Subcutaneous adipose tissue (tissue), 4 donors: ENCODE measurements around the gene SKP1. TPM values are rescaled to one million over a fixed set of nuclear protein-coding genes. Genes with fewer than 3 reads are reported as not detected.

ENCODE experiments used
- CTCF ChIP-seq: fragments of 450-650 bp; IDR thresholded peaks from one replicate; pipeline ENCODE4 v1.5.1; 2016; ENCODE audit warnings: low read depth, mild to moderate bottlenecking, control low read depth, antibody characterized with exemption, moderate library complexity
- total RNA-seq, 4 donors: library from RNA; depleted of rRNA; stranded (reverse); fragments of >200 nt; gene quantifications; one replicate each; pipeline ENCODE4 v1.1.0, GENCODE V29; 2016

Gene SKP1
- total RNA-seq, 4 donors from 2014 or later, result 132 to 336 (median 244) TPM

GRCh38 chr5:134171972-134172371 is 4.8 kb downstream of the SKP1 start:
- no peak for TF ChIP-seq CTCF

GRCh38 chr5:134162592-134162991 is 14.2 kb downstream of the SKP1 start:
- no peak for TF ChIP-seq CTCF

GRCh38 chr5:134161513-134162395 is 15.0 kb downstream of the SKP1 start:
- TF ChIP-seq CTCF, result no peak

- no peak for TF ChIP-seq CTCF
Observed at GRCh38 chr5:134153657-134154056, 23.1 kb downstream of the SKP1 start.

- TF ChIP-seq CTCF, result no peak
Observed at GRCh38 chr5:134153241-134153640, 23.5 kb downstream of the SKP1 start.

DNA sequence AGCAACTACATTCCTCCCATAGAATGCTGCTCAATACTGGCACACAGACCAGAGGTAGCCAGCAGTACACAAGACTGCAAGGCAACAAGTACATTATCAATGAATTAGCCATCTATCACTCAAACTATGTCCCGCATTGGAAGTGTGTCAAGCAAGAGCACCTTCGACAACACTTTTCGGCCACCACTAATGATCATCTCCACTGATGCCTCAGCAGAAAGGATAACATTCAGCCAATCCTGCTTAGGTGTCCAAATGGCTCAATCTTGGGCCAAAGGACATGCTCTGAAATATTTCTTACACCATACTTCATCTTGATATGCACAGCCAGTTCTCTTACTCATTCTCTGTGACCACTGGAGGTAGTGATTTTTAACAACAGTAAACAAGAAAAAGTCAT is 25.0 kb downstream of the SKP1 start:
- no peak for TF ChIP-seq CTCF

DNA sequence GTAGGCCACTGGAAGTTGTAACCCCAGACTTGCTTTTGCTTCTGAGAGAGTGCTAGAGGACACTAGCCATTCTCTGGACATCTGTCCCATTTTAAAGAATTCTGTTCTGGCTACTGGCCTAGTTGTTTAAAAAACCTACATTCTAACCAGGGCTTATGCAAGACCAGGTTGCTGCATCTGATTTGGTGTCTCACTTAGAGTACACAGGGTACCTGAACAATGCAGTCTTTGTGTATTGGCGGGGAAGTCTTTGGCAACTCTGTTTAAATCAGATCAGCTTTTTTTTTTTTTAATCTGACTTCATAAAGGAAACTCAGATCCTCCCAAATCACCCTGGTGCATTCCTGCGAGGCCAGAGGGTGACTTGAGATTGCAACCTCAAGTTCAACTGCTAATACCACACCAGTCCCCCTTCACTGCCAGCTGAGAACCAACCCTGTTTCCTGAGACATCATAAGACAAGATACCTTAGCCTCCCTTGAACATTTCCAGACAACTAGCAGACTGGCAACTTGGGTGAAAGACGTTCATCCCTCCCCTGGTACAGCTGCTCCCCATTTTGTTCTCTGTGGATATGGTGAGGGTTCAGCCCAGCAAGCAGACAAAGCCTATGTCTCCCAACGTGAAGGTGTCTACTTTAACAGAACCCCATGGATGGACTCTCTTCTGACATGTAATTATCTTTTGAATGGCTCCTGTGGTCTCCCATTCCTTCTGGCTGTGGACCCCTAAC is 27.0 kb downstream of the SKP1 start:
- no peak for TF ChIP-seq CTCF
